Neural progenitor cell (in vitro differentiated cells): ENCODE results near the gene PRICKLE1. TPM values are rescaled to one million over a fixed set of nuclear protein-coding genes. Genes with fewer than 3 reads are reported as not detected.

Experiments used
- DNase-seq: peaks from one replicate; pipeline ENCODE4 v3.0.0-alpha.2; 2016; ENCODE audit warnings: low spot score
- H2AFZ ChIP-seq: fragments of 200-600 bp; sonication (generic); replicated peaks from 2 replicates; pipeline ENCODE4 v1.6.1; 2016; ENCODE audit warnings: antibody characterized with exemption
- H3F3A ChIP-seq: fragments of 200-600 bp; sonication (generic); 2 replicates; pipeline ENCODE4 v1.6.1; 2016; ENCODE audit warnings: antibody characterized with exemption, low read depth
- H3K27ac ChIP-seq: fragments of 200-600 bp; sonication (generic); 2 replicates; pipeline ENCODE4 v1.5.1; 2016; ENCODE audit warnings: mild to moderate bottlenecking
- H3K27me3 ChIP-seq: fragments of 200-600 bp; sonication (generic); 2 replicates; pipeline ENCODE4 v1.6.1; 2016; ENCODE audit warnings: mild to moderate bottlenecking, moderate library complexity
- H3K36me3 ChIP-seq: fragments of 200-600 bp; sonication (generic); 2 replicates; pipeline ENCODE4 v1.5.1; 2016
- H3K4me1 ChIP-seq: fragments of 200-600 bp; sonication (generic); 2 replicates; pipeline ENCODE4 v1.6.1; 2016; ENCODE audit warnings: mixed run types
- H3K4me2 ChIP-seq: fragments of 200-600 bp; sonication (generic); 2 replicates; pipeline ENCODE4 v1.6.1; 2016
- H3K4me3 ChIP-seq: fragments of 200-600 bp; sonication (generic); 2 replicates; pipeline ENCODE4 v1.5.1; 2016
- H3K79me2 ChIP-seq: fragments of 200-600 bp; sonication (generic); 2 replicates; pipeline ENCODE4 v1.6.1; 2016; ENCODE audit warnings: low read depth
- H3K9ac ChIP-seq: fragments of 200-600 bp; sonication (generic); 2 replicates; pipeline ENCODE4 v1.6.1; 2016
- H3K9me3 ChIP-seq: fragments of 200-600 bp; sonication (generic); 2 replicates; pipeline ENCODE4 v1.5.1; 2016; ENCODE audit warnings: low read depth
- H4K20me1 ChIP-seq: fragments of 200-600 bp; sonication (generic); 2 replicates; pipeline ENCODE4 v1.6.1; 2016; ENCODE audit warnings: low read depth
- H3K27ac Mint-ChIP-seq: 3 replicates; pipeline ENCODE4 v1.8.0; 2021; ENCODE audit warnings: mixed read lengths
- H3K27me3 Mint-ChIP-seq: 2 replicates; pipeline ENCODE4 v1.8.0; 2022; ENCODE audit warnings: low read depth, mild to moderate bottlenecking, inconsistent platforms, moderate library complexity, mixed read lengths; ENCODE audit not compliant: insufficient read depth
- H3K36me3 Mint-ChIP-seq: 3 replicates; pipeline ENCODE4 v1.8.0; 2021; ENCODE audit warnings: mixed read lengths
- H3K4me1 Mint-ChIP-seq: 3 replicates; pipeline ENCODE4 v1.8.0; 2021; ENCODE audit warnings: mixed read lengths
- H3K4me3 Mint-ChIP-seq: 3 replicates; pipeline ENCODE4 v1.8.0; 2021; ENCODE audit warnings: mild to moderate bottlenecking, moderate library complexity, mixed read lengths
- H3K9me3 Mint-ChIP-seq: 3 replicates; pipeline ENCODE4 v1.8.0; 2020; ENCODE audit warnings: mixed read lengths
- CTCF ChIP-seq: fragments of 200-600 bp; sonication (generic); IDR thresholded peaks from 2 replicates; pipeline ENCODE4 v1.5.1; 2017; ENCODE audit warnings: antibody characterized with exemption, mild to moderate bottlenecking
- EZH2 ChIP-seq: fragments of 200-600 bp; sonication (generic); IDR thresholded peaks from 2 replicates; pipeline ENCODE4 v1.6.1; 2017; ENCODE audit warnings: antibody characterized with exemption, mild to moderate bottlenecking, moderate library complexity
- EZH2phosphoT487 ChIP-seq: fragments of 200-600 bp; sonication (generic); IDR thresholded peaks from 2 replicates; pipeline ENCODE4 v1.6.1; 2017; ENCODE audit warnings: antibody characterized with exemption
- total RNA-seq: library from RNA; depleted of rRNA; stranded (reverse); fragments of >200 nt; gene quantifications from 2 replicates; pipeline ENCODE4 v1.2.3, GENCODE V29; 2015; ENCODE audit warnings: low replicate concordance

The PRICKLE1 gene
- total RNA-seq: 3.5 and 4.0 TPM in 2 replicates

GRCh38 chr12:42589465-42590329 lies at the start of gene PRICKLE1:
Gene PRICKLE1, minus strand, starts transcription at chr12:42589746. Its CDS starts 117,230 bp downstream, at chr12:42472516.
- no peaks in the 10 kb centered on the region for H3K36me3 ChIP-seq
- no peaks in the 10 kb centered on the region for H3K9me3 Mint-ChIP-seq
- H3K9me3 ChIP-seq: no peaks in the 10 kb centered on the region
- no peaks in the 10 kb centered on the region for H3K36me3 Mint-ChIP-seq
- no peak for TF ChIP-seq EZH2
- no peak for TF ChIP-seq CTCF
- TF ChIP-seq EZH2phosphoT487: no peak
- peak; percentile 81 for DNase-seq
- H3K9ac ChIP-seq: no peak within 1 kb of the TSS
- H3K4me2 ChIP-seq: peak within 1 kb of the TSS; percentile 92
- H3K4me3 ChIP-seq: peak within 1 kb of the TSS; percentile 69
- H3K79me2 ChIP-seq: no peaks in the 10 kb centered on the region
- H3K27ac ChIP-seq: no peak within 1 kb of the TSS
- H3K27me3 Mint-ChIP-seq: peaks cover 25% of the 10 kb centered on the region
- peaks cover 7% of the 10 kb centered on the region for H3K4me1 ChIP-seq
- H3K4me3 Mint-ChIP-seq: peak within 1 kb of the TSS; percentile 91
- H2AFZ ChIP-seq: peak within 1 kb of the TSS; percentile 98
- peaks cover 49% of the 10 kb centered on the region for H3K27me3 ChIP-seq
- no peaks in the 10 kb centered on the region for H4K20me1 ChIP-seq
- peak within 1 kb of the TSS; percentile 46 for H3K27ac Mint-ChIP-seq
- peaks cover 3% of the 10 kb centered on the region for H3F3A ChIP-seq
- H3K4me1 Mint-ChIP-seq: peaks cover 24% of the 10 kb centered on the region

- H3K4me3 ChIP-seq: no peak overlapping the region
- H2AFZ ChIP-seq: no peak overlapping the region
- H4K20me1 ChIP-seq: no peaks in the 10 kb centered on the region
- H3K9me3 ChIP-seq: no peaks in the 10 kb centered on the region
- DNase-seq: no peak
- no peak overlapping the region for H3K4me3 Mint-ChIP-seq
- H3K36me3 Mint-ChIP-seq: no peaks in the 10 kb centered on the region
- H3F3A ChIP-seq: no peaks in the 10 kb centered on the region
- TF ChIP-seq CTCF: no peak
- TF ChIP-seq EZH2phosphoT487: no peak
- TF ChIP-seq EZH2: no peak
- H3K36me3 ChIP-seq: no peaks in the 10 kb centered on the region
- H3K9me3 Mint-ChIP-seq: no peaks in the 10 kb centered on the region
- peaks cover 9% of the 10 kb centered on the region for H3K4me1 ChIP-seq
- no peak overlapping the region for H3K27ac ChIP-seq
- peaks cover 5% of the 10 kb centered on the region for H3K4me1 Mint-ChIP-seq
- H3K27me3 ChIP-seq: no peaks in the 10 kb centered on the region
- no peak overlapping the region for H3K27ac Mint-ChIP-seq
- no peak overlapping the region for H3K9ac ChIP-seq
- no peak overlapping the region for H3K4me2 ChIP-seq
- H3K79me2 ChIP-seq: no peaks in the 10 kb centered on the region
- no peaks in the 10 kb centered on the region for H3K27me3 Mint-ChIP-seq
Measured at GRCh38 chr12:42638697-42639096, 49.2 kb upstream of the PRICKLE1 start.

GRCh38 chr12:42638011-42638410 lies 48.5 kb upstream of the PRICKLE1 start:
- Histone ChIP-seq H3K27ac (no peak overlapping the region), H4K20me1 (no peaks in the 10 kb centered on the region), H3K9me3 (no peaks in the 10 kb centered on the region), H3K36me3 (no peaks in the 10 kb centered on the region), H3K79me2 (no peaks in the 10 kb centered on the region), H3K4me1 (peaks cover 9% of the 10 kb centered on the region), H3K9ac (no peak overlapping the region), H3K4me2 (no peak overlapping the region), H3K4me3 (no peak overlapping the region), H3F3A (no peaks in the 10 kb centered on the region), H3K27me3 (no peaks in the 10 kb centered on the region), H2AFZ (peak overlapping the region; percentile 7)
- TF ChIP-seq EZH2phosphoT487: no peak
- no peak for TF ChIP-seq EZH2
- no peak for TF ChIP-seq CTCF
- H3K36me3 Mint-ChIP-seq: no peaks in the 10 kb centered on the region
- DNase-seq: no peak
- H3K9me3 Mint-ChIP-seq: no peaks in the 10 kb centered on the region
- H3K27ac Mint-ChIP-seq: no peak overlapping the region
- H3K27me3 Mint-ChIP-seq: no peaks in the 10 kb centered on the region
- peaks cover 5% of the 10 kb centered on the region for H3K4me1 Mint-ChIP-seq
- no peak overlapping the region for H3K4me3 Mint-ChIP-seq
